ENCODE measurements around the gene HS6ST3.

Gene HS6ST3

GRCh38 chr13:96398486-96398885 is 308.6 kb downstream of the HS6ST3 start:
- no peak for DNase-seq
- intact Hi-C loops (cut with DNase I): no loop called here

DNA sequence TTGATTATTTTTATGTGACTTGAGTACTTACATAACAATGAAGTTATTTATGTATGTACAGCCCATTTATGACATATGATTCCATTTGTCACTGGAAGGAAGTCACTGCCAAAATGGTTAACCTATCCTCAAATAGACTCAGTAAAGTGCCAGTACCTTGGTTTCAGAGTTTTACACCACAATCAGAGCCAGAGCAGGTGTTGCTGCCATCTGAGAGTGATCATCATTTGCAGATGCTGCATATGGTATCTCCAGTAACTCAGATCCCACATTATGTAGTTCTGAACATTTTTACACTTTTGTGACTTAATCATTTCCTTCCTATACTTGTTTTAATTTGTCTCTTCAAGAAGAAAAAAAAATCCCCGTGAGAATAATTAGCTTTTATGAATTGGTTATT is 313.3 kb downstream of the HS6ST3 start:
- DNase-seq: no peak
- intact Hi-C loops (cut with DNase I): no loop called here

GRCh38 chr13:96403651-96404050 is 313.7 kb downstream of the HS6ST3 start:
- intact Hi-C loops (cut with DNase I): no loop called here
- no peak for DNase-seq

DNA sequence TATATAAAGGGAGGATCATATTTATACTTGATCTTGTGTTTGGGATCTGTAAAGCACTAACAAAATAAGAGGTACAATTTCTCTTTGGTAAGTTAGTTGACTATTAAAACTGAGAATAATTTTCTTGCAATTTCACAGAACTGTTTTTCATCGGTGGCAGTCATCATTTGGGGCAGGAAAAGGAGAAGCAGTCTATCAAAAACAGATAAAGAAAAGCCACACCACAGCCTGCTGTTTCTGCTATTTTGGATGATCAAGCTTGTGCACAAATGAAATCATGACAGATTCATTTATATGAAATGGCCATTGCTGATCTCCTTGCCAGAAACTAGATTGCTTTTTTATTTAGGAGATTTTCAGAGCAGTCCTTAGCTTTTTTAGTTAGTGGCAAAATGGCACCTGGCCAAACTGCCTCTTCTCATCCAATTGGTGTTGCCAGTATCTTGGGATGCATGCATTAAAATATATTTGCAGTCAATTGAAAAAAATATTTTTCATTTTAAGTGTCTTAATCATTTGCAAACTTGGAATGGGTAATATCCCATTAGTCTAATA is 326.0 kb downstream of the HS6ST3 start:
- intact Hi-C loops (cut with DNase I): no loop called here
- peak in 1 of 42 donors; percentile 3 for DNase-seq

- DNase-seq: no peak
- intact Hi-C loops (cut with DNase I): no loop called here
Observed at GRCh38 chr13:96417939-96418685, 328.2 kb downstream of the HS6ST3 start.

DNA sequence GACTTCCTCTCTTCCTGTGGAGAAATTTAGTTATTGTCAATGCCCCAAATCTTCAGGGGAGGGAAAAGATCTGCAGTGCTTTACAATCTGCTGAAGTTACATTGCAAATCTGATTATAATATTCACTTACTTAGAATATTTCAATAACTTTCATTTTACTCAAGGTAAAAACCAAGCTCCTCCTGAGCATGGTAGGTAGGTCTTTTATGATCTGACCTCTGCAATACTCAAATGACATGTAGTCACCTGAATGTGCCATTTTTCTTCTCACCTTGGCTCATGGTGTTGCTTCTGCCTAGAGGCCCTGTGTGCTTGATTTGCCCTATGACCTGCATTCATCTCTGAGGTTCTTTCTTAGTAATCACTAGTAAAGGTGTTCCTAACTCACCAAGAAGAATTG is 331.4 kb downstream of the HS6ST3 start:
- no peak for DNase-seq
- intact Hi-C loops (cut with DNase I): no loop called here

- intact Hi-C loops (cut with DNase I): no loop called here
- no peak for DNase-seq
Observed at GRCh38 chr13:96422002-96422401, 332.1 kb downstream of the HS6ST3 start.

- DNase-seq: no peak
Observed at GRCh38 chr13:96426167-96426566, 336.3 kb downstream of the HS6ST3 start.

DNA sequence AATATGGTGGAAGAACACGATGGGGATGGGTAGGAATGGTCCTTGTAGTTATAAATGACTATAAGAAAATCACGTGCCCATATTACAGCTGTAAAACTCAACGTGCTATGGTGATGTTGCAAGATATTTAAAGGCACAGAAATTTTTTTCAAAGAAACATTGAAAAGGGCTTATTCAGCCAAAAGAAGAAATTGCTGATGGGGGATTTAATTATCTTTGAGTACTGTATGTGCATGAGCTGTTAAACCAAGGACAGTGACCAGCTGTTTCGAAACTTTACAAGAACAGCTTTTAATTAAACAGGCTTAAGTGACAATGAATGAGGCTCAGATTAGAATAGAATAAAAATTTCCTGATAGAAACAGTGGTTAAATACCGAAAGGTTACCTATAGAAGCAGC is 339.0 kb downstream of the HS6ST3 start:
- no peak for DNase-seq

More at GRCh38 chr13:96426167-96426566, 336.3 kb downstream of the HS6ST3 start:
- intact Hi-C loops (cut with DNase I): no loop called here

DNA sequence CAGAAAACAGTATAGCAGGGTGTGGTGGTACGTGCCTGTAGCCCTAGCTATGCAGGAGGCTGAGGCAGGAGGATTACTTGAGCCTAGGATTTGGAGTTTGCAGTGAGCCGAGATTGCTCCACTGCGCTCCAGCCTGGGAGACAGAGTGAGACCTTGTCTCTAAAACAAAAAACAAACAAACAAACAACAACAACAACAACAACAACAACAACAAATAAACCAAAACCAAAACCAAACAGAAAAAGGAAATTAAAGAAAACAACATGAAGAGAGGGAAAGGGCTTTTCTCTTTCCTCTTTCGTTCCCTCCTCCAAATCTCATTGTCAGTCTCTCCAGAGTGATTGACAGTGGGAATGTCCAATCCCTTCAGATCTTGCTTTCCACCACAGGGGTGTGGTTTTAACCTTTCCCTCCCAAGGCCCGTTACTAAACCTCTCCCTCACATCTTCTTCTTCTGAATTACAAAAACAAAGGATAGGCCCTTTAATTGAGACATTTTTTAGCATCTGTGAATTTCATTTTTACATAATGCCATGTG is 341.2 kb downstream of the HS6ST3 start:
- DNase-seq: no peak
- intact Hi-C loops (cut with DNase I): no loop called here

More for the DNA sequence above, 339.0 kb downstream of the HS6ST3 start:
- intact Hi-C loops (cut with DNase I): no loop called here

GRCh38 chr13:96444676-96445075 is 354.8 kb downstream of the HS6ST3 start:
- DNase-seq: no peak
- intact Hi-C loops (cut with DNase I): no loop called here

- DNase-seq: no peak
- intact Hi-C loops (cut with DNase I): no loop called here
Observed at GRCh38 chr13:96449920-96450319, 360.0 kb downstream of the HS6ST3 start.

DNA sequence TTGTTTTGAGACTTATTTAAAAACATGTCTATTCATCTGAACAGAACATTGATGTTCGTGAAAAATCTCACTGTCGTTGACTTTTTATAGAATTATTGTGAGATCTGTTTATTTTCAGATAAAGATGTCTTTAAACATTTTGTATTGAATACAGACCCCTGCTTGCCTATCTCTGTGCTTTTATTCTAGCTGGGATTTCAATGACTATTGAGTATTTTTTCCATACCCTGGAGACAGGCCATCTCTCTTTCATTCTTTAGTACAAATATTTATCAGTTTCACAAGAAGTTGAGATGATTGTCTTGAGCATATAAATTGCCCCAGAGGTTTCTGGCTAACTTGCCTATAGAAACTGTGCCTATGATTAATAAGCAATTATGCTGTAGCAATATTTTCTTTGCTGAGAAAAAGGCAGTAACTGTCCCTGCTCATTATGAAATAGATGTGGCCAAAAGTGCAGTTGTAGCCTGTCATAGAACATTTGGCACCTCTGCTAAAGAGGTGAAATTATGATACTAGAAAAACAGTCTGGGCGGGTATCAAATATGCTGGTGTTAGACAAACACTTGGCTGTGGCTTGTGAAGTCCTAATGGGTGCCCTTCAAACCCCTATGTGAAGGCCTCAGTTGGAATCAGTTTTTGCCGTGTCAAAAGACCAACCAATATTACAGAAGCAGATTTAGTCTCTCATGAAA is 360.6 kb downstream of the HS6ST3 start:
- intact Hi-C loops (cut with DNase I): no loop called here

DNA sequence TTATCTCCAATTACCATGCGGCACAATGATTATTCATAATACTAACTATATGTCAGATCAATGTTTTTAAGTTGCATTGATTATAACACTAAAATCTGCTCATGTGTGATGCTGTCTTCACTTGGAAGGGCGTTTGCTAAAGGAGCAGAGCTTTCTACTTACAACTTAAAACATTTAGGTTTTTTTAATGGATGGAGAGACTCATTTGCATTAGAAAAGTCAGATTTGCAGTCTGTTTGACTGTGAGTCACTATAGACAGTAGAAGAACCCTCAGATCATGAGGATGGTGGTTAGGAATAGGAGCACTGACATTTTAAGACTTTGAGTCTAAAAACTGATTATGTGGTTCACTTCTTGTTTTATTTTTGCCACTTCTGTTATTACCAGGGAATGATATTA is 364.6 kb downstream of the HS6ST3 start:
- no peak for DNase-seq
- intact Hi-C loops (cut with DNase I): no loop called here

More for the DNA sequence above, 360.6 kb downstream of the HS6ST3 start:
- no peak for DNase-seq

GRCh38 chr13:96460609-96461008 is 370.7 kb downstream of the HS6ST3 start:
- no peak for DNase-seq
- intact Hi-C loops (cut with DNase I): no loop called here

GRCh38 chr13:96473526-96474180 is 383.7 kb downstream of the HS6ST3 start:
- peak in 4 of 42 donors; percentile 5 to 36 (median 12) for DNase-seq
- intact Hi-C loops (cut with DNase I): no loop called here

GRCh38 chr13:96474181-96474557 is 384.3 kb downstream of the HS6ST3 start:
- intact Hi-C loops (cut with DNase I): no loop called here

DNA sequence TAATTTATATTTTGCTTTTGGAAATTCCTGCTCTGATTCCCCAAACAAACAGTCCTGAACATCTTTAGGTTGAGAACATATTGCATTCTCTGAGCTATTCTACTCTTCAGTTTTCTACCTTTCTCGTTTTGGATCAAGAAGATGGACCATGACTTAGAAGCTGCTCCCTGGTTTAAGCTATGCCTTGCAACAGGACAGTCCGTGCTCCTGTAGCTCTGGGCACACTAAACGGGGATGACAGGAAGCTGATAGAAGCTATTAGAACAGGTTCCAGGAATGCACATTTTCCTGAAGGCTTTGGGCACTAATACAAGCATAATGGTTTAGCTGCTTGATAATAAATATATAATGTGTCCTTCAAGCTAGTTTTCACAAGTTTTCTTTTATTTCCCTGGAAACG is 385.2 kb downstream of the HS6ST3 start:
- no peak for DNase-seq
- intact Hi-C loops (cut with DNase I): no loop called here

More at GRCh38 chr13:96474181-96474557, 384.3 kb downstream of the HS6ST3 start:
- DNase-seq: no peak

DNA sequence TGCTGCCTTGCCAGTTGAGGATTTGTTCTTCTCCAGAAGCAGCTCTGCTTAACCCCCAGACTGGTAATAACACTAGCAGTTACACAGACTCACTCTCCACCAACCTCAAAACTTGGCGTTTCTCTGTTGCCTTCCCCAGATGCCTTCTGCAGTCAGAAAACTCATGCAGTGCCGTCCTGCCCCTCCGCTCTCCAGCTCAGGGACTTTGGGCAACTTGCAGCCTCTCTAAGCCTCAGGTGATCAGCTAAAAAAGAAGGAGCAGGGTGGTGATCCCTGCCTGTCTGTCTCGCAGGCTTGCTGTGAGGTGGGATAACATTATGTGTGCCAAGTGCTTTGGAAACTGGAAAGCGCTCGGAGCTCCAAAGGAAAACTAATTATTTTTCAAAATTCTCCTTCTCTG is 391.6 kb downstream of the HS6ST3 start:
- DNase-seq: no peak
- intact Hi-C loops (cut with DNase I): no loop called here

Measured in head of caudate nucleus (tissue), 42 donors.